Measurements from ENCODE around the gene NYNRIN. TPM values are rescaled to one million over a fixed set of nuclear protein-coding genes. Genes with fewer than 3 reads are reported as not detected.
"Not testable (repeated sequence)": the region's sequence is repeated elsewhere in the genome, so short reads cannot be mapped to it uniquely, and the experiment has no call there.

The NYNRIN gene
- total RNA-seq, result 10 to 100 TPM; 11.7 to 13.2 TPM
- long read RNA-seq, partial matches to known transcripts, result 0 of 10 reads
- long read RNA-seq, other reads (novel, unspliced or antisense), result 10 of 10 reads

DNA sequence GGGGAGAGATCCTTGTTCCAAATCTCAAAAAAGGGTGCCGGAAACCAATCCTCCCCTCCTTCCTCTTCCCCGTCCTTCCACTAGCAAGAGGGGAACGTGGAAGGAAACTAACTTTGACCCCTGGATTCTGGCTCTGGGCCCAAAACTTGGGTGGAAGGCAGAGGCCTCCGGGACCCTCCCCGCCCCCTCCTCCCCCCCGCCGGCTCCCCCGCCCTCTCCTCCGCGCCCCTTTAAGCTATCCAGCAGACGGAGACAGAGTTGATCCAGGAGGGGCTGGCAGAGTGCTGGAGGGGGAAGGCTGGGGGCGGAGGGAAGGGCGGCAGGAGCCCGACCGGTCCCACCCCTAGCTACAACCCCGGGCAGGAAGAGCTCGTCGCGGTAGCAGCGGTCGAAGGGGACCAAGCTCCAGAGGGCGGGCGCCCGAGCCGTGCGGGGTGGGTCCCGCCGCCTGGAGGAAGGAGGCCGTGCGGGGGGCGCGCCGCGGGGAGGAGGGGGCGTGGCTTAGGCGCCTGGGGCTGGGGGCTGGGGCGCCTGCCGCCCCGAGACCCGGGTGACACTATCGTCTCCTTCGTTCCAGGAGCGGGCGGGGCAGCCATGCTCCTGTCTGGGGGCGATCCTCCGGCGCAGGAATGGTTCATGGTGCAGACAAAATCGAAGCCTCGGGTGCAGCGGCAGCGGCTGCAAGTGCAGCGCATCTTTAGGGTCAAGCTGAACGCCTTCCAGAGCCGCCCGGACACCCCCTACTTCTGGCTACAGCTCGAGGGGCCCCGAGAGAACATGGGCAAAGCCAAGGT is at the start of gene NYNRIN:
Gene NYNRIN, plus strand, starts transcription at position 351 of the 794 bp plus-strand sequence. Its CDS starts 244 bp downstream, at position 595.
- peak; percentile 57 to 66 for DNase-seq
- intact Hi-C loops (cut with DNase I, micrococcal nuclease), result no loop called here

DNA sequence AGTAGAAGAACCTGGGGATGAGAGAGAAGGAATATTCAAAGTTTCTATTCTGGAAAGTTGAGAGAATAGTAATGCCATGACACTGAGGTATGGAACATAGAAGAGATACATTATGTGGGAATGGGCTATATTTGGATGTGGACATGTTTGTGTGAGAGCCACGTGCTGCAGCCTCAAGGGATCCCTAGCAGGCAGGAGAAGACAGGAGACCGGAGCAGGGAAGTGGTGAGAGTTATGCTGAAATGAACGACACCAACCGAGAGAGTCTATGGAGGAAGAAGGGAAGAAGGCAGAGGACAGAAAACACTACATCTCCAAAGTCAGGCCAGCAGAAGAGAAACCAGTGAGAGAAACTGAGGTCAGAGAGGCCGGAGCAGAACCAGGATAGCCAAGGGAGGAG is 49.1 kb upstream of the NYNRIN start:
- DNase-seq (no peak), ATAC-seq (no peak)
- intact Hi-C loops (cut with DNase I, micrococcal nuclease), result no loop called here

More for the DNA sequence above, at the start of gene NYNRIN:
- ATAC-seq, result peak; percentile 82

DNA sequence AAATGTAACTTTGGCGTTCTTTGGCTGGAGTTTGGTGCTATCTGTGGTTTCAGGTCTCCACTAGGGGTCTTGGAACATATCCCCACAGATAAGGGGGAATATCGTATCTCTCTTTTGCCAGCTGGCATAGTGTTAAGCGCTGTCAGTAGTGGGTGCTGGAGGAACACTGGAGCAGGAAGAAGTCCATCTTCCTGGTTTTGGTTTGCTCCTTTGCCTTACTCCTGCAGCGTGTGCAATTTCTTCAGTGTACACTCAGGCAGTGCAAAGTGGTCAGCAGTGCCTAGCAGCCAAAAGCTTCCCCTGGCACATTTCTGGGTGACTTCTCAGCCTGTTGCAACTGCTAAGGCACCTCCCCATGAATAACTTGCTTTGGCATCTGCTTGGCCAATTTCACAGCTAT is 47.3 kb upstream of the NYNRIN start:
- DNase-seq (no peak), ATAC-seq (peak; percentile 65)
- intact Hi-C loops (cut with DNase I, micrococcal nuclease), result no loop called here

DNA sequence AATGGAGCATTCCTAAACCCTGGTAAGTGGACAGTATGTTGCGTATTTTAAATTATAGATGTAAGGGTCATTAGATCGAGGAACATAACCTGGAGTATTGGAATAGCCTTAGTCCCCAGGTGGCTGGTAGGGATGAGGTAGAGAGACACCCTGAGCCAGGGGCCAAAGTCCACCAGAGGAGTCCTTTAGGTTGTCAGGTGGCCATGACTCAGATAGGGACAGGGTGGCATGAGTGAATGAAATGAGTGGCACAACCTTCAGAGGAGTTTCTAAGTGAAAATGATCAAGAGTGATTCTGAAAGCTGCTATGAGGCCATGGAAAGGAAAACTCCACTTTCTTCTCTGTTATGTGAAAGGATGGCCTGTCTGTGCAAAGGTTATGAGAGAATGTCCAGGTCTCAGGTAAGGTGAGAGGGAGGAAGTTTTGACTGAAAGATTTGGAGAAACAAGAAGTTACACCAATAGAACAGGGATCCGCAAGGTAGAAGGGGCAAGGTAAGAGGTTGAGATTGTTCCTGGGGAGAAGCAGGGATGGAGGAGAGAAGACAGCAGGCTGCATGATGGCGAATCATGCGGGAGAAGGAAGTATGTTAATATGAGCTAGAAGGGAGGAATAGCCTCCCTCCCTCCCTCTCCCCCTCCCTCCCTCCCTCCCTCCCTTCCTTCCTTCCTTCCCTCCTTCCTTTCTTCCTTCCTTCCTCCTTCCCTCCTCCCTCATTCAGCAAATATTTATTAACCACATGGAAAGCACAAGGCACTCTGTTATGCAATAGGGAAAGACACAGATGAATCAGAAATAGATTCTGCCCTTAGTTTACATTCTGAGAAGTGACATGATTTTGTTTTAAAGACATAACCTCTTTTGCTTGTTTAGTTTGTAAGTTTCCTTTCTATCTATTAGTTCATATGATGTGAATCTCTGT is 45.0 kb upstream of the NYNRIN start:
- ATAC-seq, result peak; percentile 97
- intact Hi-C loops (cut with DNase I, micrococcal nuclease), result no loop called here
- peak in 1 of 2 donors; percentile 66 for DNase-seq

DNA sequence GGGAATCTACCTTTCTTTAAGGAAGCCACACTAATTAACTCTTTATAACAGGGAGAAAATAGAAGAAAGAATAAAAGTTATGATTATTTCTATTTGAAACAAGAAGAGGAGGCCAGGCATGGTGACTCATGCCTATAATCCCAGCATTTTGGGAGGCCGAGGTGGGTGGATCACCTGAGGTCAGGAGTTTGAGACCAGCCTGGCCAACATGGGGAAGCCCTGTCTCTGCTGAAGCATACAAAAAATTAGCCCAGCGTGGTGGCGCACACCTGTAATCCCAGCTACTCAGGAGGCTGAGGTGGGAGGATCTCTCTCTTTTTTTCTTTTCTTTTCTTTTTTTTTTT is 44.3 kb upstream of the NYNRIN start:
- ATAC-seq, result not testable (repeated sequence)

DNA sequence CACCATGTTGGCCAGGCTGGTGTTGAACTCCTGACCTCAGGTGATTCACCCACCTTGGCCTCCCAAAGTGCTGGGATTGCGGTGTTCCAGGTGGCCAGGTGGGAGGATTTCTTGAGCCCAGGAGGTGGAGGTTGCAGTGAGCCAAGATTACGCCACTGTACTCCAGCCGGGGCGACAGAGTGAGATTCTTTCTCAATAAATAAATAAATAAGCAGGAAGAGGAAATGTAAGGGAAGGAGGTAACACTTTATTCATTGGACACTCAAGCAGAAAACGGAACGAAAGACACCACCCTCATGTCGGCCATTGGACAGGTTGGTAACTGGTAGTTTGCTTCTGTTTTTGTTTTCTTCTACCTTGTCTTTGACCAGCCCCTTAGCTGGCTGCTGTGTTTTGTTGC is 43.8 kb upstream of the NYNRIN start:
- intact Hi-C loops (cut with DNase I, micrococcal nuclease), result no loop called here
- no peak for ATAC-seq

More for the DNA sequence above, 44.3 kb upstream of the NYNRIN start:
- DNase-seq; intact Hi-C loops (cut with DNase I, micrococcal nuclease): not testable (repeated sequence)

DNA sequence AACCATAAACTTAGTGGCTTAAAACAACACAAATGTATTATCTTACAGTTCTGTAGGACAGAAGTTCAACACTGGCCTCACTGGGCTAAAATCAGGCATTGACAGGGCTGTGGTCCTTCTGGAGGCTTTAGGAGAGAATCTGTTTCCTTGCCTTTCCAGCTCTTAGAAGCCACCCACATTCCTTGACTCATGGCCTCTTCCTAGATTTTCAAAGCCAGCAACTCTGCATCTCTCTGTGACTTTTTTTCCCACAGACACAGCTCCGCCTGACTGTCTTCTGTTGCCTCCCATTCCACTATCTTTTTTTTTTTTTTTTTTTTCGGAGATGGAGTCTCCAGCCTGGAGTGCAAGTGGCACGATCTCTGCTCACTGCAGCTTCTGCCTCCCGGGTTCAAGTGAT is 42.6 kb upstream of the NYNRIN start:
- intact Hi-C loops (cut with DNase I, micrococcal nuclease), result no loop called here
- no peak for DNase-seq
- ATAC-seq, result no peak

More for the DNA sequence above, 43.8 kb upstream of the NYNRIN start:
- DNase-seq, result no peak

DNA sequence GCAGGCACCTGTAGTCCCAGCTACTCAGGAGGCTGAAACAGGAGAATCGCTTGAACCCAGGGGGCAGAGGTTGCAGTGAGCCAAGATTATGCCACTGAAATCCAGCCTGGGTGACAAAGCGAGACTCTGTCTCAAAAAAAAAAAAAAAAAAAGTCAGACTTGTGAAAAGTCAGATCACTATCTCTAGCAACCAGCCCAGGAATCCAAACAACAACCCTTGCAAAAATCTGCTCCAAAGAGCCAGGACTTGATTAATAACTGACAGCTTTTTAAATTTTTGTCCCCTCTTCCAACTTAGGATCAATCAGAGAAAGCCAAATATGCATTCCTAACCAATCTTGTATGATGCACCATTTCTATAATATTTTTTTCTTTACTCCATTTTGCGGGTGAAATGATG is 38.5 kb upstream of the NYNRIN start:
- no peak for DNase-seq
- ATAC-seq, result no peak
- intact Hi-C loops (cut with DNase I, micrococcal nuclease), result loop anchor here in 1 of 2 donors (10.0 kb wide), 1 partner anchor 75 kb away; no protein-coding TSS in a partner anchor

DNA sequence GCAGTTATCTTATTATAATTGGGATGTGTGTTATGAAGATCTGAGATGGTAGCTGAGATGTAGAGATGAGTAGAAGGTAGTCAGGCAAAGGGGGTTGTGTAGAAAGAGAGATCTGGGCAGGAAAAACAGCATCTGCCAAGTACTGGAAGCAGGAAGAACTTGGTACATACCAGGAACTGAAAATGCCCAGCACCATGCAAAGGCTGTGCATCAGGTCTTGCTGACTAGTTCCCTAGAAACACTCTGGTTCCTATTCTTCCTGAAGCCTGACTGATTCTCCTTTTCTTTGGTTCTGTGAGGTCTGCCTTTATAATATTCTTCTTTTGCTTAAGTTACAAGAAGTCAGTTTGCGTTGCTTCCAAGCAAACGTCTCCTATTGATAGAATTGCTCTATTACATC is 37.5 kb upstream of the NYNRIN start:
- DNase-seq (no peak), ATAC-seq (no peak)
- intact Hi-C loops (cut with DNase I, micrococcal nuclease), result loop anchor here in 1 of 2 donors (10.0 kb wide), 1 partner anchor 73 kb away; no protein-coding TSS in a partner anchor

DNA sequence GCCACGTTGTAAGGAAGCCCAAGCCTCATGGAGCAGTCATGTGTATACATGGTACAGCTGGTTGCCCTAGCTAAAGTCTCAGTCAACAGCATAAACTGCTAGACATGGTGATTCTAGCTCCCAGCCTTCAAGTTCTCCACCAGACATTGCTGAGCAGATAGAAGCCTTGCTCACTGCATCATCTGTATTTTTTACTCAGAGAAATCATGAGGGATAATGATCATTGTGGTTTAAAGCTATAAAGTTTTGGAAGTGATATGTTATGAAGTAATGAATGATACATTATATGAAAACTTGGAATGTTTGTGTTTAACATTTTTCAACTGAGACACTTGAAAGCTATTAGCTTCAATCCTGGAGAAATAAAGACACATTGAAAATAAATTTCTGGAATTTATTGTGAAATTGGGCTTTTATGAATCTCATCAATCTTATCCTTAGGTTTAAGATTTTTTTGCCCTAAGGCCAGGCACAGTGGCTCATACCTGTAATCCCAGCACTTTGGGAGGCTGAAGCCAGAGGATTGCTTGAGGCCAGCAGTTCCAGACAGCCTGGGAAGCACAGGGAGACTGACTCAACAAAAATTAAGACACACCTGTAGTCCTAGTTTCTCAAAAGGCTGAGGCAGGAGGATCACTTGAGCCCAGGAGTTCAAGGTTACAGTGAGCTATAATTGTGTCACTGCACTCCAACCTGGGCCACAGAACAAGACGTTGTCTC is 36.4 kb upstream of the NYNRIN start:
- ATAC-seq (no peak), DNase-seq (no peak)
- intact Hi-C loops (cut with DNase I, micrococcal nuclease), result loop anchor here in 1 of 2 donors (10.0 kb wide), 1 partner anchor 72 kb away; no protein-coding TSS in a partner anchor

DNA sequence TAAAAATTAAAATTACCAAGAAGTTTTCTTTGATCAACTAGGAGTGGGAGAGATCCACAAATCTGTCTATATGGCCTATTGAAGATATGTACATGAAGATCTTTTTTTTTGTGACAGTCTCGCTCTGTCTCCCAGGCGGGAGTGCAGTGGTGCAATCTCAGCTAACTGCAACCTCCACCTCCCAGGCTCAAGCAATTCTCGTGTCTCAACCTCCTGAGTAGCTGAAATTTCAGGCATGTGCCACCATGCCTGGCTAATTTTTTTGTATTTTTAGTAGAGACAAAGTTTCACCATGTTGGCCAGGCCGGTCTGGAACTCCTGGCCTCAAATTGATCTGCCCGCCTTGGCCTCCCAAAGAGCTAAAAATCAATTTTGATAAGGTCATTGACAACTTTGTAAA is 35.4 kb upstream of the NYNRIN start:
- no peak for ATAC-seq
- no peak for DNase-seq
- intact Hi-C loops (cut with DNase I, micrococcal nuclease), result loop anchor here in 1 of 2 donors (10.0 kb wide), 1 partner anchor 71 kb away; no protein-coding TSS in a partner anchor

DNA sequence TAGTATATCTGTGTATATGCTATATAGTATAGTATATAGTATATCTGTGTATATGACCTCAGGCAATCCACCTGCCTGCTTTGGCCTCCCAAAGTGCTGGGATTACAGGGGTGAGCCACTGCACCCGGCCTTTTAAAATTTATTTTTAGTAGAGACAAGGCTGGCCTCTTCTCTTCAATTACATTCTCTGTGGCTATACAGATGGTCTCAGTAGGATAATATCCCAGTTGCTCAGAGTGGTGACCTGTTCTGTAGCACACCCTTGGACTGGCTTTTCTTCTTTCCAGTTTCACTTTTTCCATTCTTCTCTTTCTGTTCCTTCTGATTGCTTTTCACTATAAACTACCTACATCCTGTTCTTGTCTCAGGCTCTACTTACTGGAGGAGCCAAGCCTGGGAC is 34.0 kb upstream of the NYNRIN start:
- DNase-seq (no peak), ATAC-seq (no peak)
- intact Hi-C loops (cut with DNase I, micrococcal nuclease), result loop anchor here (5.0 to 10.0 kb wide), 2 partner anchors 67 to 70 kb away; no protein-coding TSS in a partner anchor

DNA sequence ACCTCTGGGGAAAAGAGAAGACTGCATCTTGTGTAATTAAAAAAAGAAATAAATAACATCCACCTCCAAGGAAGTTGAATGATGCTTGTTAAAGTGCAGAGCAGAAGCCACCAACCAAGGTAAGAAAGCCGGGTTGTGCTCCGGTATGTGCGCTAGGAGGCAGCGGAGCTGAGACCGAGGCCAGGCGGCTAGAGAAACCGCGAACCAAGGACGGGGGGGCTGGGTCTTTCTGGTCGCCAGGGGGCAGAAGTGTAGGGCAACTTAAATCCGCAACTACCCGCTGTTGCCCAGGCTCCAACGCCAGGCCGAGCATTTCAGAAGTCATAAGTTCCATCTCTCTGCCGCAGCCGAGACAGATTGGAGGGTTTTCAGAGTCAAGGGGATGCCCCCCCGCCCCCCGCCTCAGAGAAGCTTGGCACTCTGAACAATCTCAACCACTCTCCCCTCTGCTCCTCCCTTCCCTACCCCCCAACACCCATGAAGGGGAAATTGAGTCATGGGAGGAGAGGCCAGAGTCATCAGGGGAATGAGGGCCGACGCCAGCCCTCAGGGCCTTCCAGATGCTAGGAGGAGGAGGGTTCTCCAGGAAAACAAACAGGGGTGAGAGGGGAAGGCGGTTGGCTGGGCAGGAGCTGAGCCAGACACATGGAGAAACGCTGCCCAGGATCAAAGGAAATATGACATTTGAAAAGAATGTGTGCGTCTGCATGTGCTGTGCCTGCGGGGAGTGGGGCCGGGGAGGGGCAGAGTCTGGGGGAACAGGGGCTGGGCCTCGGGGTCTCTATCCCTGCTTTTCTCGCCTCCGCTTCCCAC is 33.0 kb upstream of the NYNRIN start:
- intact Hi-C loops (cut with DNase I, micrococcal nuclease), result loop anchor here (5.0 to 10.0 kb wide), 2 partner anchors 66 to 69 kb away; no protein-coding TSS in a partner anchor
- ATAC-seq (peak; percentile 62), DNase-seq (peak; percentile 91 to 93)

DNA sequence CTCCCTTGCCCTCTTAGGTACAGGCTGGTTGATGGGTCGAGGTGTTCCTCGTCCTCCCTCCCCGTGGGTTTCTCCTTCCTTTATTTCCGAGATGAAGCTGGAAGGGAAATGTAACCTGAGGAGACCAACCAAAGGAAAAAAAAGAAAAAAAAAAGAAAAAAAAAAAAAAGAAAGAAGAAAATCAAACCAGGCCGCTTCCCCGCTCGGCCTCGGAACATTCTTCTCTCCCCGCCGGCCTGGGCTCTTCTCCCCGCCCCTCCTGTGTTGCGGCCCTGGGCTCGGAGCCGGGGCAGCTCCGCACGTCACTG is 32.4 kb upstream of the NYNRIN start:
- DNase-seq (no peak), ATAC-seq (no peak)
- intact Hi-C loops (cut with DNase I, micrococcal nuclease), result loop anchor here (5.0 to 10.0 kb wide), 2 partner anchors 66 to 68 kb away; no protein-coding TSS in a partner anchor

DNA sequence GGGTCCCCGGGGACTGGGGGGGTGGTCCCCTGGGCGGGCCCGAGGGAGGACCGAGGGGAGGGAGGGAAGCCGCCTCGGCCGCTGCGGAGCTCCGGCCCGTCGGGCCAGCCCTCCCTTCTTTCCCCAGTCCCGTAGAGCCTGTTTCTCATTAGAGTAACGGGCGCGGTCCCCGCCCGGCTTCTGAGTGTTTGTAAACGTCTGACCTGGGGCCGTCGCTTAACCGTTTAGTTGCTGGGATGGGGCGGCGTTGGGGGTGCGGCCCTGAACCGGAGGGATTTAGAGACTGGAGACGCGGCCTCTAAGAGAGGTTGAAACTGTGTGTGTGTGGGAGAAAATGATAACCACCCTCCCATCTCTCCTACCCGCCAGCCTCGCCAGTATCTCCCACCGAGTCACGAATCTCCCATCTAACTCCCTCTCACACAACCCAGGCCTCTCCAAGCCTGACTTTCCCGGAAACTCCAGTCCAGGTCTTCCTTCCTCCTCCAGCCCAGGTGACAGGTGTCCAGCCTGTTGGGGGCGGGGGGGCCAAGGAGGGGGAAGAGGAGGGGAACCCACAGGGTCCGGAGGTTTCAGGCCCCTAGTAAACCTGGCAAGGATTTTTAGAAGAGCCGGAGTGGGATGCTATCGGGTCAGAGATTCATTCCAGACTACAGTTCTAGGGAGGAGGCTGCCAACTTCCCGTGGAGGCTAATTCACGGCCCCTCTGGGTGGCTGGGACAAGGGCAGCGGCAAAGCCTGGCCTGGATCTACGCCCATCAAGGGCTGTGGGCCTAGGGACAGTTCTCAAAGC is 31.9 kb upstream of the NYNRIN start:
- intact Hi-C loops (cut with DNase I, micrococcal nuclease), result loop anchor here (5.0 to 10.0 kb wide), 2 partner anchors 65 to 68 kb away; no protein-coding TSS in a partner anchor
- DNase-seq, result peak; percentile 92 to 93
- peak; percentile 80 for ATAC-seq

DNA sequence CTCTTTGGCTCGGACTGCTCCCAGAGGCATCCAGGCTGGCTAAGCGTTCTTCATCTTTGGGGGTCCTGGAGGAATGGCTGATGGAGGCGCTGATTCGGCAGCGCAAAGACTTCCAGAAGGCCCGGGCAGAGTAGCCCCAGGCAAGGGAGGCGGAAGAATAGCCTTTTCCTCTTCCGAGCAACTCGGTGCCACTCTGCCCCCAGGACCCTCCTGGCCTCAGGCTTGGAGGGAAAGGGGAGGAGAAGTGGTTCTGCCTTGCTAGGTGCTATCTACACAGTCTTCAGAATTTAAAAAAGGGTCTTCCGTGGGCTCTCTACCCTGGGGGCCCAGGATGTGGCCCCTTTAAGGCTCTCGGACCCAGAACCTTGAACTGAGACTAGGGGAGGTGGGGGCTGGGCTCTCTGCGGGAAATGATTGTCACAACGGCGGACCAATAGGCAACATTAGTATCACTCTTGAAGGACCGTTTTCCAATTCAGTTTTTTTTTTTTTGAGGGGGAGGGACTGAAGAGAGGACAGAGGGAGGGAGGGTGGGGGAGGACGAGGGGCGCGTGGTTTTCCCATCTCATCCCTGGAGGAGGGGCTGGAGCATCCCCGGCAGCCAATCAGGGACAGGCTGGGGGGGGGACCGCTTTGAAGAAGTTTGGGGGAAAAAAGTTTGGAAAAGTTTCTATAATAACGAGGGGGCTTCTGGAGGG is 31.1 kb upstream of the NYNRIN start, which contains the start of gene NFATC4:
Gene NFATC4, plus strand, starts transcription at position 671 of the 698 bp plus-strand sequence. CDS start 157 bp downstream, outside the sequence.
- DNase-seq (peak; percentile 78 to 87), ATAC-seq (peak; percentile 23)
- intact Hi-C loops (cut with DNase I, micrococcal nuclease), result loop anchor here (5.0 to 10.0 kb wide), 2 partner anchors 65 to 67 kb away; no protein-coding TSS in a partner anchor
